ENCODE measurements around the gene TNP1.

The TNP1 gene

DNA sequence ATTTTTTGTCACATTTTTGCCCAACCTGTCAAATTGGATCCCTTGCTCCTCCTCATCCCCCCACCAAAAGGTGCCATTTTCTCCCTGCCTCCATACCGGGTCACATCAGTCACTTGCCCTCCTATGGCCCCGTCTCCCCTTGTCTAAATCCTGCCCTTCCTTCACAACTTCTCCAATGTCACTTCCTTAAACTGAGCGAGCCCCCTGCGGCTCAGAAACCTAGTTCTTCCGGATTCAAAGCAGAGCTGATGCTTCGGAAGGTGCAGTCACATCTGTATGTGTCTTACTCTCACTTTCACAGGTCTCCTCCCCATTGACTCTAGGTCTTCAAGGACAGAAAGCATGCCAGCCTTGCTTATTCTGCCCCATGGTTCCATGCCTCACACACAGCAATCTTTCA is 22.1 kb downstream of the TNP1 start:
- DNase-seq: no peak

DNA sequence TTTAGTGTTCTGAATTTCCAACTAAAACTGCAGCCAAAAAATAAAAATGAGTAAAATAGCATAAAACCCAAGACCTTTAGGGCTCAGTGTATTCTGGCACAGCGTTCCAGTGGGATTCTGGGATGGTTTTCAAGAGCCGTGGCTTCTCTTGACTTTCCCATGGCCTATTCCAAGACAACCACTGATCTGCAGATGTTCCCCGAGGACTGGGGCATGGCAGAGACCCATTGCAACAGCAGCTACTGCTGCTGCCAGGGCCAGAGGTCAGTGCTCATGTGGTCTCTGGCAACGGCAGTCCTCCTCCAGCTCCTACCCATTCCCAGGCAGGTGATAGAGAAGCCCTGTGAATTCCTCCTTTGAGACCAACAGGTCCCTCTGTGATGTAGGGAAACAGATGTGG is 26.8 kb downstream of the TNP1 start:
- DNase-seq: no peak

DNA sequence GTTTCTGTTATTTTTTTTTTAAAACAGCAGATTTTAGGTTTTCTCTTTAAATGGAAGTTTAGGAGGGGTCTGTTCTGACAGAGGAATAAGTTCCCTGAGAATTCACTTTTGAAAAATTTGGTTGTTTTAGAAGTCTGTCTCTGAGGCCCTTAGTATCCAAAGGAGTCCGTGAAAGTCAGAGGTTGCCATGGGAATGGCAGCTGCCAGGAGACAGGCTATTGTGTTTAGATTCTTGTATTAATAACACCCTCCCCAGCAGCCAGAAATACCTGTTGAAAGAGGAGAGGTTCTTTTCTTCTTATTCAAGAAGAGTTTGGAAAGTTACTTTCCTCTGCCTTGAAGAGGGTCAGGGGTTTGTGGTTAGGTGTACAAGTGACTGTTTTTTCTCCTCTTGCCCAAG is 29.5 kb downstream of the TNP1 start:
- DNase-seq: no peak

DNA sequence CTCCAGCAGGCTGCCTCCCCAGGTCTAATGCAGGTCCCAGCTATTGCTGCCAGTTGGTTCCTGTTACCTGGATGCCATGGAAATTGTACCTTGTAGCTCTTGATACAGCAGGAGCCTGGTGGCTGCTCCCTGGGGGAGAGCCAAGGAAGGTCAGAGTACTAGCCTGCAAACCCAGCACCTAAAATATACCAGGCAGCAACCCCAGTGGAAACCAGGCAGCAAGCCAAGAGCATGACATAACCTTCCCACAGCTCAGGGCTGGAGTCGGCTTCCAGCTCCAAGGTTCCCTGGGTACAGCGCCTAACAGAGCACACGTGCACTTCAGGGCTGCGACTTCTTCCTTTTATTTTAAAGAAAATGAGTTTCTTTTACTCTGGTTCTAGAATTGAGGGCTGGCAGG is 30.3 kb downstream of the TNP1 start:
- DNase-seq: no peak

DNA sequence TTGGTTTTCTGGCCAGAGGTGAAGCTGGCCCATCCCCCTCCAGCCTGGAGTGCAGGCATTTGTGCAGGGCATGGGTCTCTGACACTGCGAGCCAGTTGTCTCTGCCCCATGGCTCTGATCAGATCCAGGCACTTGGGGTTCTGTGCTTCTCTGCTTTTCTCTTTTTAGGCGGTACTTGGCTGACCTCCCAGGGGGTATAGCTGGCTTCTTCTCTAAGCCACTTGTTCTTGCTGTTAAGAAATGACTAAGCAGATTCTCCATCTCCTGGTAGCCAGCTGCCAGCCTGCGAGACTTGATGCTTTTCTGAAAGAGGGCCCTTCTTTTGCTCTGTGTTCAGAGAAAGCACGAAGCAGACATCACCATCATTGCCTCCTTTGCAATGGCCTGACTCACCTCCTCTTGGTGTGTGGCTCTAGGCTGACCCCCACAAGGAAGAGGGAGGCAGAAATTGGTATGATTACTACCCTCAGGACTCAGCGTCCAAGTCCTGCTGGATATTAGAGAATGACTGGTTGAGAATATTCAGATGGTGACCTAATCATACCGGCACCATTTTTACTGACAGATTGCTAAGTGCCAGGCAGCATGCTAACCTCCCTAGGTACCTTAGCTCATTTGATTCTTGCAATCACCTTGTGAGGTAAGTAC is 32.7 kb downstream of the TNP1 start:
- no peak for DNase-seq

DNA sequence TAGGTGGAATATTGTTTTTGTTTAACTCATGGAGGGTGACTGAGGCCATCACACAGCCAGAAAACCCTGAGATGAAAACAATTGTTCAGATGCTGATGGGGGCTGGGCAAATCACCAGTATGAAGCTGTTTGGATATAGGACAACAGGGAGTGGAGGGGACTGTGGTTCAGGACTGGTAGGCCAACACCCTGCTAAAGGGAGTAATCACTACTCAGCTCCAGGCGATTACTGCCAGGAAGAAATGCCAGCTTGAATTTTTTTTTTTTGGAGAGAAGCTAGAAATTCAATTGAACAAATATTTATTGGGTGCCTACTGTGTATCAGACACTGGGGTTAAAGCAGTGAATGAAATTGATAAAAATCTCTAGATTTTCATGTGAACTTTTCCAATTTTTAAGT is 37.4 kb downstream of the TNP1 start:
- no peak for DNase-seq

DNA sequence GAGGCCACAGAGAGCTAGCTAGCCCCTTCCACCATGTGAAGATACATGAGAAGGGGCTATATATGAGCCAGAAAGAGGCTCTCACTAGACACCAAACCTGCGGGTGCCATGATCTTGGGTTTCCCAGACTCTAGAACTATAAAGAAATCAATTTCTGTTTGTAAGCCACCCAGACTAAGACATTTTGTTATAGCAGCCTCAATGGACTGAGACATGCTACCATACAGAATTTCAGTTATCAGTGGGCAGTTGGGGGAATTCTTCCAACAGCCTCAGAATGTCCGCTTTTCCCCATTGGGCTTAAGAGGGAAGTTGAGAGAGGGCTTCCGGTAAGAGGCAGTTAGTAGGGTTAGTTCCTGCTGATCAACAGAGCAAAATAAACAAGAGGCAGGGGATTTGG is 39.2 kb downstream of the TNP1 start:
- DNase-seq: no peak

DNA sequence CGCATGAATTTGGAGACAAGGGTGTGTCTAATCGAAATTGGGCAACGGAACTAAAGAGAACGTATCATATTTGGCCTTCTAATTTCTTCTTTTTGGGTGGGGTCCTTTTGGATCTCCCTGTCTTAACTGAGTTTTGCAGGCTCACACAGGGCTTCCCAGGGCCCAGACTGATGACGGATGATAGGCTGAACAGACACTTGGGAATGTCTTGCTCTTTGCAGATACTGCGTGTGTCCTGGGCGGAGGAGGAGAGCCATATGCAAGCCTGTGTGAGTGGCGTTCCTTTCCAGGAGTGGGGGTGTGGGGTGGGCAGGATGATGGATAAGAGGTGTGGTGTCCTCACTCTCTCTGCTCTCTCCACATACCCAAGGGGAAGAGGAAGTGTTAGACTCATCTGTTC is 40.1 kb downstream of the TNP1 start:
- no peak for DNase-seq

DNA sequence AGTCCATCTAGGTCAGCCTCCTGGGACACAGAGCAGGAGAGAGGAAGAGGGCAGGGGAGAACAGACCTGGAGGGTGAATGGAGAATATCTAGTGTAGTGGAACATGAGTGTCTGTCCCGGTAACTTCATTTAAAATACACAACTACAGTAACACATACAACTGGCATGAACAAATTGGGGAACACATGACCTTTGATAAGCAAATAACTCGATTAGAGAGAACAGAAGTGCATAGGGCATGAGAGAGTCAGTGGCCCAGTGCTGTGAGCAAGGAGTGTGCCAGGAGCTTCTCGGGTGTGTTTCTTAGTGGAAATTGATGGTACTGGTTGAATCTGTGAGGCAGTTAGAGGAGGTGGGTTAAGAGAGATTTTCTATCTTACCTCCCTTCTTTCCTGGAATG is 40.8 kb downstream of the TNP1 start:
- DNase-seq: no peak

DNA sequence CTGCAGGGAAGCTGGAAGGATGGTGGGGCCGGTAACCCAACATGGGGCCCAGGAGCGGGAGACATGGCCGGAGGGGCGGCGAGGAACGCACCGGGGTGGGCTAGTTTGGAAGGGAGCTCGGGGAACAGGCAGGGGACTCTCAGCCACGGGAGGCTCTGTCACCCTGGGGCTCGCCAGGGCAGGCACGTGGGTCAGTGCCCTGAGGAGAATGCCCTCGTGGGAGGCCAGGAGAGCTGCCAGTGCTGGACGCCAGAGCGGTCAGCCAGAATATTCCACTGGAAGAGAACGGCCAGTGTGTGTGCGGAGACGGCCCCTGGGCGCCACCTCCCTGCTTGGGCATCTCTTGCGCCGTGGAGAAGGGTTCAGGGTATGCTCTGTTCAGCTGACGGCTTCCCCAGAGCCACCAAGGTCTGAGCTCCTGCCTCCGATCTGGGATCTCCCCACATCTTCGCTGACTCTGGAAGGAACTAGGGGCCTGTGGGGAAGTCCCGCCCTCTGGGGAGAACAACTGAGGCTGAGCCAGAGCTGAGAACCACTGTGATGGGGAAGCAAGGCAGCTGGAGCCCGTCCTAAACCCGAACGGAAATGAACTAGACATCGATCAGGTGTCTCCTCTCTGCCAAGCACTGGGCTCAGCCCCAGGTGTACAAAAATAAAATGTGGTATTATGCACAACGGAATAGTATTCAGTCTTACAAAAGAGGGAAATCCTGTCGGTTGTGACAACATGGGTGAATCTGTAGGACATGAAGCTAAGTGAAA is 49.3 kb downstream of the TNP1 start:
- no peak for DNase-seq
